A673 (cell line): ENCODE results near the gene LARP4. TPM values are rescaled to one million over a fixed set of nuclear protein-coding genes. Genes with fewer than 3 reads are reported as not detected.

Experiments used
- BruUV-seq: library from RNA; stranded (reverse); fragments of 400-500 nt; replicated peaks from 2 replicates; lab custom pipeline; 2021; lab: Mats Ljungman, UMichigan
- CTCF ChIA-PET: fragments of 300-600 bp; sonication (Branson Sonifier 250); formaldehyde crosslinking; loops from one replicate; lab custom pipeline; 2022; ENCODE audit warnings: antibody characterized with exemption; lab: Charles Lee
- POLR2A ChIA-PET: fragments of 300-600 bp; sonication (Branson Sonifier 250); formaldehyde crosslinking; loops from one replicate; lab custom pipeline; 2022; ENCODE audit warnings: antibody characterized with exemption; ENCODE audit not compliant: low non-redundant PET; lab: Charles Lee
- DNase-seq: peaks from one replicate; pipeline ENCODE4 v3.0.0-alpha.2; 2015; ENCODE audit warnings: low spot score
- H3K27ac ChIP-seq: fragments of 200-600 bp; sonication (generic); 2 replicates; pipeline ENCODE4 v1.5.1; 2016; ENCODE audit warnings: mixed run types, low read depth, mild to moderate bottlenecking, mixed read lengths, antibody characterized with exemption, low read length; ENCODE audit not compliant: poor library complexity, severe bottlenecking
- H3K27me3 ChIP-seq: fragments of 200-600 bp; sonication (generic); replicated peaks from 2 replicates; pipeline ENCODE4 v1.6.1; 2017; ENCODE audit warnings: mixed run types, low read depth, mild to moderate bottlenecking, mixed read lengths, antibody characterized with exemption, low read length; ENCODE audit not compliant: insufficient read depth, poor library complexity
- H3K36me3 ChIP-seq: fragments of 200-600 bp; sonication (generic); 2 replicates; pipeline ENCODE4 v1.6.1; 2016; ENCODE audit warnings: mixed run types, mild to moderate bottlenecking, mixed read lengths, antibody characterized with exemption, low read length; ENCODE audit not compliant: insufficient read depth, poor library complexity, severe bottlenecking
- H3K4me1 ChIP-seq: fragments of 200-600 bp; sonication (generic); 2 replicates; pipeline ENCODE4 v1.6.1; 2017; ENCODE audit warnings: mixed run types, mild to moderate bottlenecking, mixed read lengths, antibody characterized with exemption, low read length; ENCODE audit not compliant: insufficient read depth, poor library complexity, severe bottlenecking
- H3K4me3 ChIP-seq: fragments of 200-600 bp; sonication (generic); 2 replicates; pipeline ENCODE4 v1.5.1; 2016; ENCODE audit warnings: low read depth, mixed run types, mild to moderate bottlenecking, mixed read lengths, low read length; ENCODE audit not compliant: poor library complexity, severe bottlenecking
- H3K9me3 ChIP-seq: fragments of 200-600 bp; sonication (generic); 2 replicates; pipeline ENCODE4 v1.6.1; 2016; ENCODE audit warnings: mixed run types, low read depth, mild to moderate bottlenecking, mixed read lengths, antibody characterized with exemption, low read length; ENCODE audit not compliant: poor library complexity, severe bottlenecking
- CTCF ChIP-seq: fragments of 300-800, 200-600 bp; sonication (generic); conservative IDR thresholded peaks from 2 replicates; pipeline ENCODE4 v1.5.1; 2017; ENCODE audit warnings: low read depth, mild to moderate bottlenecking, antibody characterized with exemption, low read length, moderate library complexity, mixed read lengths
- EZH2 ChIP-seq: fragments of 200-600 bp; sonication (generic); IDR thresholded peaks from 2 replicates; pipeline ENCODE4 v1.6.1; 2017; ENCODE audit warnings: borderline replicate concordance, low read depth, mild to moderate bottlenecking, mixed read lengths, antibody characterized with exemption, low read length; ENCODE audit not compliant: poor library complexity, severe bottlenecking
- intact Hi-C: fragments of 100-400 bp; cut with micrococcal nuclease; formaldehyde crosslinking; loops from one replicate; pipeline ENCODE4 v1.10.0; 2022; ENCODE audit not compliant: unreplicated experiment
- total RNA-seq: library from RNA; stranded (reverse); gene quantifications from 2 replicates; pipeline ENCODE4 v1.2.3, GENCODE V29; 2021

The LARP4 gene
- total RNA-seq, 1 experiment from 2014 or later = 91.0 TPM

- DNase-seq = no peak
- Histone ChIP-seq H3K9me3 (no peaks in the 10 kb centered on the region), H3K4me1 (peaks cover 39% of the 10 kb centered on the region), H3K36me3 (no peaks in the 10 kb centered on the region), H3K27ac (peak overlapping the region; percentile 93), H3K4me3 (peak overlapping the region; percentile 74), H3K27me3 (no peaks in the 10 kb centered on the region)
- POLR2A ChIA-PET = no interaction called here
- no TSS peak for BruUV-seq
- TF ChIP-seq EZH2 = no peak
- no peak for TF ChIP-seq CTCF
- intact Hi-C loops = loop anchor here (10.0 kb wide), 2 partner anchors 308 to 518 kb away; partner anchors contain the start of gene SLC11A2
- CTCF ChIA-PET = interaction anchor here (1.2 kb wide), 1 partner anchor 131 kb away, joined by 3 read pairs; no protein-coding TSS in a partner anchor
Observed at GRCh38 chr12:50506753-50507473, 106.2 kb downstream of the LARP4 start.

GRCh38 chr12:50507474-50507838, 106.8 kb downstream of the LARP4 start:
- no TSS peak for BruUV-seq
- peaks cover 39% of the 10 kb centered on the region for H3K4me1 ChIP-seq
- POLR2A ChIA-PET = no interaction called here
- H3K9me3 ChIP-seq = no peaks in the 10 kb centered on the region
- H3K27me3 ChIP-seq = no peaks in the 10 kb centered on the region
- intact Hi-C loops = loop anchor here (10.0 kb wide), 2 partner anchors 307 to 517 kb away; partner anchors contain the start of gene SLC11A2
- TF ChIP-seq EZH2 (no peak), CTCF (no peak)
- peak overlapping the region; percentile 93 for H3K27ac ChIP-seq
- no peaks in the 10 kb centered on the region for H3K36me3 ChIP-seq
- CTCF ChIA-PET = interaction anchor here (1.2 kb wide), 1 partner anchor 131 kb away, joined by 3 read pairs; no protein-coding TSS in a partner anchor
- peak overlapping the region; percentile 74 for H3K4me3 ChIP-seq
- no peak for DNase-seq

DNA sequence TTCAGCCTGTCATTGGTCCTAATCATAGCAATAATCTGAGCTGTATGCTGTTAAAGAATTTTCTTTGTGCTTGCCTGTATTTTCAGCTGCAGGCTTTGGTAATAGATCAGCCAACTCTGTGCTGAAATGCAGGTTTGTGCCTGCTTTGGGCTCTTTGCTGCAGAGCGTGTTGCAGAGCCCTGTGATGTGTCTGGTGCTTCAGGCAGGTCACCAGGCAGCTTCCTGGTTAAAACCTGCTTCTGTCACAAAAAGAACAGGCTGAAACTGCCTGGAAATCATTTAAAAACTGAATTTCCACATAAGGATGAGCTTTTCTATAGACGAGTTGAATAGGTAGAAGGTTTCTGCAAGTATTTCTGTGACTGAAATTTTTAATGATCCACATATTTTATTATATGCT, 107.2 kb downstream of the LARP4 start:
- H3K36me3 ChIP-seq = no peaks in the 10 kb centered on the region
- H3K4me1 ChIP-seq = peaks cover 39% of the 10 kb centered on the region
- TF ChIP-seq CTCF (no peak), EZH2 (no peak)
- CTCF ChIA-PET = interaction anchor here (1.2 kb wide), 1 partner anchor 130 kb away, joined by 3 read pairs; no protein-coding TSS in a partner anchor
- H3K27ac ChIP-seq = no peak overlapping the region
- no peak for DNase-seq
- POLR2A ChIA-PET = no interaction called here
- intact Hi-C loops = loop anchor here (10.0 kb wide), 2 partner anchors 307 to 517 kb away; partner anchors contain the start of gene SLC11A2
- BruUV-seq = no TSS peak
- no peaks in the 10 kb centered on the region for H3K27me3 ChIP-seq
- no peaks in the 10 kb centered on the region for H3K9me3 ChIP-seq
- H3K4me3 ChIP-seq = no peak overlapping the region
